Smooth muscle cell (in vitro differentiated cells): ENCODE data around the gene CDKN2AIPNL. TPM values are rescaled to one million over a fixed set of nuclear protein-coding genes. Genes with fewer than 3 reads are reported as not detected.
A peak's percentile ranks its signal among the peaks of the same experiment; 100 is the strongest.
"Not testable (repeated sequence)": the region's sequence is repeated elsewhere in the genome, so short reads cannot be mapped to it uniquely, and the experiment has no call there.

ENCODE experiments used
- DNase-seq: peaks from one replicate; lab custom pipeline; 2025; ENCODE audit not compliant: unreplicated experiment; lab: John Stamatoyannopoulos, UW
- H2AFZ ChIP-seq: fragments of 200-600 bp; sonication (generic); 2 replicates; pipeline ENCODE4 v1.6.0; 2016; ENCODE audit warnings: antibody characterized with exemption, low read depth, mild to moderate bottlenecking
- H3F3A ChIP-seq: fragments of 200-600 bp; sonication (generic); 2 replicates; pipeline ENCODE4 v1.6.0; 2017; ENCODE audit warnings: antibody characterized with exemption, low read depth
- H3K27ac ChIP-seq: fragments of 200-600 bp; sonication (generic); 2 replicates; pipeline ENCODE4 v1.5.1; 2016; ENCODE audit warnings: low read depth, mild to moderate bottlenecking
- H3K27me3 ChIP-seq: fragments of 200-600 bp; sonication (generic); 2 replicates; pipeline ENCODE4 v1.6.1; 2016; ENCODE audit warnings: low read depth, mild to moderate bottlenecking
- H3K36me3 ChIP-seq: fragments of 200-600 bp; sonication (generic); 2 replicates; pipeline ENCODE4 v1.5.1; 2016; ENCODE audit warnings: low read depth
- H3K4me1 ChIP-seq: fragments of 200-600 bp; sonication (generic); 2 replicates; pipeline ENCODE4 v1.5.1; 2016; ENCODE audit warnings: low read depth
- H3K4me2 ChIP-seq: fragments of 200-600 bp; sonication (generic); 2 replicates; pipeline ENCODE4 v1.6.0; 2016; ENCODE audit warnings: mild to moderate bottlenecking
- H3K4me3 ChIP-seq: fragments of 200-600 bp; sonication (generic); 2 replicates; pipeline ENCODE4 v1.5.1; 2016; ENCODE audit warnings: mild to moderate bottlenecking
- H3K79me2 ChIP-seq: fragments of 200-600 bp; sonication (generic); 2 replicates; pipeline ENCODE4 v1.6.0; 2016; ENCODE audit warnings: low read depth, mild to moderate bottlenecking
- H3K9ac ChIP-seq: fragments of 200-600 bp; sonication (generic); 2 replicates; pipeline ENCODE4 v1.6.0; 2016; ENCODE audit warnings: low read depth
- H3K9me3 ChIP-seq: fragments of 200-600 bp; sonication (generic); replicated peaks from 2 replicates; pipeline ENCODE4 v1.5.1; 2016; ENCODE audit warnings: low read depth
- H4K20me1 ChIP-seq: fragments of 200-600 bp; sonication (generic); 2 replicates; pipeline ENCODE4 v1.6.0; 2016; ENCODE audit warnings: low read depth
- CTCF ChIP-seq: fragments of 200-600 bp; sonication (generic); IDR thresholded peaks from 2 replicates; pipeline ENCODE4 v1.5.1; 2017; ENCODE audit warnings: borderline replicate concordance, mild to moderate bottlenecking, antibody characterized with exemption; ENCODE audit not compliant: insufficient read depth, poor library complexity, severe bottlenecking
- WGBS: methylation state at CpG from one replicate; pipeline ENCODE4 v1.1.7; 2016; ENCODE audit warnings: low lambda C conversion rate; 5-methylcytosine and 5-hydroxymethylcytosine counted together
- polyA plus RNA-seq: library from polyadenylated mRNA; unstranded; fragments of >200 nt; fragmentation: Nextera tagmentation; extraction: Ambion mirVana; gene quantifications from 2 replicates; pipeline ENCODE4 v1.2.1, GENCODE V29; 2016
- total RNA-seq: library from RNA; depleted of rRNA; stranded (reverse); fragments of >200 nt; gene quantifications from 2 replicates; pipeline ENCODE4 v1.2.3, GENCODE V29; 2014

Gene CDKN2AIPNL
- total and polyA plus RNA-seq, 2 experiments from 2014 or later = 9.9 to 27.7 TPM

GRCh38 chr5:134383980-134384697, 27.5 kb downstream of the CDKN2AIPNL start:
- Histone ChIP-seq H3K36me3 (peaks cover 26% of the 10 kb centered on the region), H3K27me3 (no peaks in the 10 kb centered on the region), H3K79me2 (peaks cover 52% of the 10 kb centered on the region), H4K20me1 (peaks cover 83% of the 10 kb centered on the region), H2AFZ (no peak overlapping the region), H3K27ac (no peak overlapping the region), H3K4me1 (no peaks in the 10 kb centered on the region), H3K9ac (no peak overlapping the region), H3F3A (no peaks in the 10 kb centered on the region), H3K9me3 (no peaks in the 10 kb centered on the region), H3K4me2 (no peak overlapping the region), H3K4me3 (no peak overlapping the region)
- DNase-seq = no peak
- no peak for TF ChIP-seq CTCF
- WGBS = 92% methylated on average over 4 of the region's 4 CpGs

GRCh38 chr5:134382204-134382603, 29.5 kb downstream of the CDKN2AIPNL start:
- H2AFZ ChIP-seq, H3K9ac ChIP-seq, H3K27ac ChIP-seq, H3K4me3 ChIP-seq, H3K4me1 ChIP-seq, H3F3A ChIP-seq, H3K9me3 ChIP-seq, DNase-seq, H3K4me2 ChIP-seq, H3K27me3 ChIP-seq: not testable (repeated sequence)
- H3K79me2 ChIP-seq = peaks cover 66% of the 10 kb centered on the region
- peaks cover 87% of the 10 kb centered on the region for H4K20me1 ChIP-seq
- 97% methylated on average over 2 of the region's 2 CpGs for WGBS
- H3K36me3 ChIP-seq = peaks cover 24% of the 10 kb centered on the region

GRCh38 chr5:134380346-134380745, 31.3 kb downstream of the CDKN2AIPNL start:
- Histone ChIP-seq H4K20me1 (peaks cover 89% of the 10 kb centered on the region), H3K79me2 (peaks cover 76% of the 10 kb centered on the region)

GRCh38 chr5:134374232-134374631, 37.4 kb downstream of the CDKN2AIPNL start:
- no peak overlapping the region for H3K4me2 ChIP-seq

More at GRCh38 chr5:134380346-134380745, 31.3 kb downstream of the CDKN2AIPNL start:
- TF ChIP-seq CTCF = no peak
- Histone ChIP-seq H3K9ac (no peak overlapping the region), H3K9me3 (no peaks in the 10 kb centered on the region), H3K36me3 (peaks cover 24% of the 10 kb centered on the region), H3F3A (no peaks in the 10 kb centered on the region), H2AFZ (no peak overlapping the region), H3K27ac (no peak overlapping the region), H3K4me2 (no peak overlapping the region), H3K4me1 (no peaks in the 10 kb centered on the region), H3K27me3 (no peaks in the 10 kb centered on the region), H3K4me3 (no peak overlapping the region)
- WGBS = 95% methylated on average over 5 of the region's 5 CpGs
- DNase-seq = no peak

GRCh38 chr5:134373633-134374032, 38.0 kb downstream of the CDKN2AIPNL start:
- peaks cover 12% of the 10 kb centered on the region for H3K4me1 ChIP-seq
- DNase-seq, H2AFZ ChIP-seq, H3F3A ChIP-seq, H3K27me3 ChIP-seq, H3K9me3 ChIP-seq, H3K27ac ChIP-seq, H3K9ac ChIP-seq, H3K36me3 ChIP-seq: not testable (repeated sequence)
- WGBS = 100% methylated on average over 5 of the region's 5 CpGs
- H3K4me2 ChIP-seq = peak overlapping the region; percentile 88
- H3K79me2 ChIP-seq = peaks cover 69% of the 10 kb centered on the region
- peak overlapping the region; percentile 100 for H3K4me3 ChIP-seq
- H4K20me1 ChIP-seq = peaks cover 70% of the 10 kb centered on the region

More at GRCh38 chr5:134374232-134374631, 37.4 kb downstream of the CDKN2AIPNL start:
- Histone ChIP-seq H4K20me1 (peaks cover 76% of the 10 kb centered on the region), H3K9ac (no peak overlapping the region), H3F3A (no peaks in the 10 kb centered on the region), H3K36me3 (no peaks in the 10 kb centered on the region), H3K9me3 (no peaks in the 10 kb centered on the region), H2AFZ (no peak overlapping the region), H3K4me3 (no peak overlapping the region), H3K79me2 (peaks cover 69% of the 10 kb centered on the region), H3K4me1 (peaks cover 12% of the 10 kb centered on the region), H3K27me3 (no peaks in the 10 kb centered on the region), H3K27ac (no peak overlapping the region)
- TF ChIP-seq CTCF = no peak
- 95% methylated on average over 3 of the region's 3 CpGs for WGBS
- no peak for DNase-seq
